Amygdala (tissue), 56 donors: ENCODE data around the gene LRP1-AS.

Experiments
- DNase-seq, 56 donors: peaks; one replicate each; lab custom pipeline; 2025; lab: John Stamatoyannopoulos, UW

The LRP1-AS gene

GRCh38 chr12:57105011-57105753 lies 42.2 kb downstream of the LRP1-AS start:
- DNase-seq, result no peak

DNA sequence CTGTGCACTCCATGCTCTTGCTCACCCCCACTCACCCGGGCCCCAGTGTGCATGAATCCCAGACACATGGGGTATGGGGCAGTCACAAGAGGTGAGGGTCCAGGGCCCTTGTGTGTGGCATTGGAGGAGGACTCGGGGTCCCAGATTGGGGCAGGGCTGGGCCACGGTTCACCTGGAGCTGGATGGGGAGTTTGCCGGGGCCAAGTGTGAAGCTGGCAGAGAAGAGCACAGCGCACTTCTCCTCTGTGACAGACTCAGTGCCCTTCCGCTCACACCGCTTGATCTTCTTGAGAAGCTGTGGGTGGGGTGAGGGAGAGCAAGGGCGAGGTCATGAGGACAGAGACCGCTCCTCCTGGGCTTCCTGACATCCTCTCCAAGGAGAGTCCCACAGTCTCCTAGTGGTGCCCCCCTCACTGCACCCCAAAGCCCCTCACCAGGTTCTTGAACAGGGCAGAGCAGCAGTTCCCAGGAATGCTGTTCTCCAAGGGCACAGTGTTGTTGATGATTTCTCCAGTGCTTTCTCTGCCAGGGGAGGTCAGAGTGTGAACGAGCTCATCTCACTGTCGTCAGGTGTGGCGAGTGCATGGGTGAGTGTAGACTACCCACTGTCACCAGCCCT lies 43.0 kb downstream of the LRP1-AS start:
- no peak for DNase-seq

- DNase-seq, result no peak
These were observed 43.6 kb downstream of the LRP1-AS start for GRCh38 chr12:57103856-57104255.

DNA sequence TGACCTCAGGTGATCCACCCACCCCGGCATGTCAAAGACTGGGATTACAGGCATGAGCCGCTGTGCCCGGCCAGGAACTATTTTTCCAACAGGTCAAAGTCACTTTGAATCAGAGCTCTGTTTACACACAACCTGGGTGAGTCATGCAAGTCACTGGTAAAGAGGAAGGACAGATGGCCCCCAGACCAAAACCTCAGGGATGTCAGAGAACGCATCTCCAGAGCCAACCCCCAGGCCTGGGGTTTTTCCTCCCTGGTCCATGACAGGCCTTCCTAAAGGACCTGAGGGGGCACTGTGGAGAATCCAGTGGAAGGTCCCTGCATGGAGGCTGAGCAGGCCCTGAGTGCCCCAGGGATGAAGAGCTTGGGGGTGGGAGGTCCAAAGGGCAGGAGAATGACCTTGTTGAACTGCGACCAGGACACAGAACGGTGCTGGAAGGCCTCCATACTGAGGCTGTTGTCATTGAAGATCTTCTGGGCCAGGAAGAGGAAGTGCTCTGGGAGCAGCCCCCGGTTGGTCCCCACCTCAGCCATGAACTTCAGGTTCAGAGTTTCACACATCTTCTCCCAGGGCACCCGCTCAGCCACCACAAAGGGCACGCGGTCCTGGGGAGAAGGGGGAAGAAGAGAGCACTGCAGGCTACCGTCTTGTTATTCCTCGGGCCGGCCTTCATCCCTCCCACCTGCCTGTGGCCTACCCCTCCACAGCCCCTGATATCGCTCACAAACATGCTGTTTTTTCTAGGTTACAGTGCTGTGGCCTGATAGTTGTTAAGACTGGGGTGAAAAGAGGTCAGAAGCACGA lies 45.3 kb downstream of the LRP1-AS start:
- no peak for DNase-seq

- DNase-seq, result no peak
These were observed 47.7 kb downstream of the LRP1-AS start for GRCh38 chr12:57099766-57100165.

DNA sequence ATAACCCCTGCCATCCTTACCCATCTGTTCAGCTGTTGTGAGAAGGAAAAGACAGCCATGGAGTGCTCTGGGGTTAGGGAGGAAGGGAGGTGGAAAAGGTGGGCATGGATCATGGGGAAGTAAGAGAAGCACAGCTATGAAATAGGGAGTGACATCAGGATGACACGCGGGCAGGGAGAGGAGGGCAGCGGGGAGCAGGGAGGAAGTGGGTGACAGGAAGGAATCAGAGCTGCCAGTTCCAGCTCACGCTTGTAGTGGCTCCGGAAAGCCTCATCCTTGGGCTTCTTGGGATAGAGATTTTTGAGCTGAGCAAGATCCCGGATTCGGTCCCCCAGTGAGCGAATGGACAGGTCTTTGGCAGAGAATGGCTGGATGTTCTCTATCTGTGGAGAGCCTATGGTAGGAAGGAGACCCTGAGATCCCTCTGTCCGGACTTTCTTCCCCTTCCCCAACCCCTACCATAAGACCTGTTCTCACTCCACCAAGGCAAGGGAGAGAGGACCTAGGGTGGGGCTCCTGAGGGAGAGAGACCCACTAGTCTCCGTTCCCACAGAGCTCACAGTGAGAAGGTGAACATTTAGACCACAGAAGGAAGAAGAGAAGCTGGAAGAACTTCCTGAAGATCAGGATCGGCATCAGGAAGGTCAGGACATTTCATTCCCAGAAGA lies 48.2 kb downstream of the LRP1-AS start:
- DNase-seq, result no peak

DNA sequence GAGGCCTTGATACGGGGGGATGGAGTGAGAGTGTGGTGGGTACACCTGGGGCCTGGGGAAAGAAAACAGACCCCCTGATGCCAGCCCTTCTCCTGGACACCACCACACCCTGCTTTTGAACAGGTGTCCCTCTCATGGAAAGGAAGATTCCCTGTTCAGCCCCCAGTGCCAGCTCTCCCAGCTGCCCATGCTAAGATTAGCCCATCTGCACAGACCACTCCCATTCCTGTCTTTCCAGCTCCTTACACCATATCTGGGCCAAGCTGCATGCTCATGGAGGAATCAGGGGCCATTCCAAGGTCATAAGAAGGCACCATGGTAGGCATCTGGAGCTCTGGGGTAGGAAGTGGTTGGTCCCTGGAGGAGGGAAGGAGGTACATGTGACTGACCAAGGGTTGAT lies 48.9 kb downstream of the LRP1-AS start:
- DNase-seq, result no peak

GRCh38 chr12:57097554-57097835 lies 49.9 kb downstream of the LRP1-AS start:
- no peak for DNase-seq

- no peak for DNase-seq
These were observed 50.5 kb downstream of the LRP1-AS start for GRCh38 chr12:57096748-57097553.

- DNase-seq, result peak in 1 of 56 donors; percentile 32
These were observed 51.3 kb downstream of the LRP1-AS start for GRCh38 chr12:57096099-57096572.

DNA sequence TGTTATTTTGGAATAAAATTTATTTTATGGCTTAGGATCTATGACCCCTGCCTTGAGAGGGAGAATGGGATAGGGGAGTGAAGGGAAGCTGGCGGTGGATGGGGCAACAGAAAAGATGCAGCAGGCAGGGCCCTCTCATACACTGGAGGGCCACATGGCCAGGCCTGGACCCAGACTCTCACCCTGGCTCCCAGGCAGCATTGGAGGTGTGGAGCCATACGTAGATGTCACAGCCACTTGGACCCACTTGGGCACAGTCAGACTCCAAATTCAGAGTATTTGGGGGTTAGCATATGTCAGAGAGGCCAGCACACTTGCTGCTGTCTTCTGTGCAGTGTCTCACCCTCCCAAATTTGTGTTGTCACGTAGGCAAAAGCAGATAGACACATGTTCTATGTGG lies 52.0 kb downstream of the LRP1-AS start:
- DNase-seq, result no peak
